SK-N-SH treated with all-trans-retinoic acid at 6 μM for 48 hours (cell line): ENCODE measurements around the gene PNLIP.

Source experiments
- ARNTL ChIP-seq: fragments of 450-650 bp; formaldehyde crosslinking; IDR thresholded peaks from 2 replicates; pipeline ENCODE4 v1.5.0; 2020; ENCODE audit warnings: low read depth, mild to moderate bottlenecking, moderate library complexity, borderline replicate concordance
- BACH2 ChIP-seq: fragments of 250-450 bp; sonication (Bioruptor Pico); IDR thresholded peaks from 2 replicates; pipeline ENCODE4 v1.9.0; 2021; ENCODE audit warnings: mild to moderate bottlenecking, borderline replicate concordance
- CREB5 ChIP-seq: fragments of 250-450 bp; sonication (Bioruptor Pico); IDR thresholded peaks from 2 replicates; pipeline ENCODE4 v1.5.1; 2020; ENCODE audit warnings: low read depth, mild to moderate bottlenecking, moderate library complexity
- PATZ1 ChIP-seq: fragments of 250-450 bp; sonication (Bioruptor Pico); IDR thresholded peaks from 2 replicates; pipeline ENCODE4 v1.8.0; 2020; ENCODE audit warnings: mild to moderate bottlenecking, moderate library complexity, borderline replicate concordance
- ZC3H10 ChIP-seq: fragments of 250-450 bp; sonication (Bioruptor Pico); IDR thresholded peaks from 2 replicates; pipeline ENCODE4 v1.5.1; 2021; ENCODE audit warnings: mild to moderate bottlenecking, moderate library complexity
- ZFP3 ChIP-seq: fragments of 250-450 bp; sonication (Bioruptor Pico); IDR thresholded peaks from 2 replicates; pipeline ENCODE4 v1.5.0; 2020; ENCODE audit warnings: mild to moderate bottlenecking, moderate library complexity
- ZNF8 ChIP-seq: fragments of 450-650 bp; formaldehyde crosslinking; IDR thresholded peaks from 2 replicates; pipeline ENCODE4 v1.5.0; 2020; ENCODE audit warnings: mild to moderate bottlenecking, moderate library complexity

GRCh38 chr10:116522803-116523381 is 22.8 kb upstream of the PNLIP start:
- TF ChIP-seq CREB5 (no peak), ZC3H10 (CRISPR knock-in tag) (no peak), ZNF8 (CRISPR knock-in tag) (no peak), BACH2 (no peak), PATZ1 (CRISPR knock-in tag) (no peak), ZFP3 (CRISPR knock-in tag) (no peak), ARNTL (CRISPR knock-in tag) (no peak)
